ENCODE measurements around the gene PHETA1. TPM values are rescaled to one million over a fixed set of nuclear protein-coding genes. Genes with fewer than 3 reads are reported as not detected.

The PHETA1 gene
- total and polyA plus RNA-seq, 2 of the 13 experiments (the other 11 are each of a cell fraction or from before 2014, with no cell fraction given) = 11.3 to 20.8 TPM

DNA sequence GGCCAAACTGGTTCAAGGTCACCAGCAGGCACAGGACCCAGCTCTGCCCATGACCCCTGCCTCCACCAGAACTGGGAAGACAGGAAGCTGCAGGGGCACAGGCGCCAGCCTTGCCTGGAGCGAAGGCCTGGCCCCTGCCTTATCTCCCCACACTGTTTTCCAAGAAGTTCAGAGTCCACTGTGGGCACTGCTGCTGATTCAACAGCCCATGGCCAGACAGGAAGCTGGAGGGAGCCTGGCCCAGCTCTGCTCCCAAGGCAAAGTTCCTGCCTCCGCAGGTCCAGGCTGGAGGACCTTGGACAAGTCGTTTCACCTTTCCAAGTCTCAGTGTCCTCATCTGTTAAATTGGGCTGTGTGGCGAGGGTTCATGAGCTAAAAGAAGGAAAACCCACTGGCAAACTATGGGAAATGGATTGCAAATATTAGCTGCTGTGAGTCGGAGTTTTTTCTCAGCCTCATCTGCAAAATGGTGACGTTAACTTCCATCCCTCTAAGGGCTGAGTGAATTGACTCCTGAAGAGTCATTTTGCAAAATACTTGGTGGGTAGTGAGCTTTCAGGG lies 1.2 kb downstream of the PHETA1 start (continued):
- TF ChIP-seq SAP130 (CRISPR knock-in tag; IDR thresholded peaks at IDR 0.05; ENCODE audit: low read depth) (peak; percentile 88), HNRNPLL (IDR thresholded peaks at IDR 0.05; ENCODE audit: low read depth, low read length, poor library complexity, severe bottlenecking) (no peak), GABPA (IDR thresholded peaks at IDR 0.05; ENCODE audit: low read depth, low read length) (no peak), GABPA (CRISPR knock-in tag; IDR thresholded peaks at IDR 0.05; ENCODE audit: low read depth) (peak; percentile 75), ZFP37 (CRISPR knock-in tag; IDR thresholded peaks at IDR 0.05; ENCODE audit: borderline replicate concordance) (no peak; the same call in 1 of the 2 replicates), REPIN1 (CRISPR knock-in tag; IDR thresholded peaks at IDR 0.05; ENCODE audit: borderline replicate concordance, low read depth) (no peak), KDM6A (CRISPR knock-in tag; IDR thresholded peaks at IDR 0.05; ENCODE audit: low read depth) (peak; percentile 97), ZNF180 (CRISPR knock-in tag; IDR thresholded peaks at IDR 0.05; ENCODE audit: borderline replicate concordance, low read depth) (no peak), GATA4 (IDR thresholded peaks at IDR 0.05; ENCODE audit: borderline replicate concordance, low read depth) (peak; percentile 89; the same call in 1 of the 2 replicates), ZNF33A (CRISPR knock-in tag; IDR thresholded peaks at IDR 0.05; ENCODE audit: borderline replicate concordance) (no peak; the same call in 1 of the 2 replicates), ZNF557 (CRISPR knock-in tag; IDR thresholded peaks at IDR 0.05) (no peak), HOXA5 (CRISPR knock-in tag; IDR thresholded peaks at IDR 0.05) (0 out of 2 replicates have a peak, but pooled peaks have one; percentile 72), ZZZ3 (CRISPR knock-in tag; IDR thresholded peaks at IDR 0.05; ENCODE audit: borderline replicate concordance) (peak; percentile 50; the same call in 1 of the 2 replicates), ZNF790 (CRISPR knock-in tag; IDR thresholded peaks at IDR 0.05; ENCODE audit: borderline replicate concordance) (no peak), ZMYM2 (CRISPR knock-in tag; IDR thresholded peaks at IDR 0.05) (peak; percentile 76; the same call in 1 of the 2 replicates), TBL1XR1 (IDR thresholded peaks at IDR 0.05; ENCODE audit: borderline replicate concordance, low read length, partially characterized antibody) (peak; percentile 87), EP300 (IDR thresholded peaks at IDR 0.05; ENCODE audit: low read depth in 2 of 2, low read length in 2 of 2) (peak; percentile 74 to 87; a peak in 3 of 4 replicates), EP300 (CRISPR knock-in tag; IDR thresholded peaks at IDR 0.05; ENCODE audit: borderline replicate concordance) (peak; percentile 92), ZNF317 (CRISPR knock-in tag; IDR thresholded peaks at IDR 0.05) (peak; percentile 80), RCOR2 (CRISPR knock-in tag; IDR thresholded peaks at IDR 0.05) (peak; percentile 99), ZNF724P (CRISPR knock-in tag; IDR thresholded peaks at IDR 0.05; ENCODE audit: borderline replicate concordance) (no peak), ZNF234 (CRISPR knock-in tag; conservative IDR thresholded peaks at IDR 0.05) (no peak)
- TF ChIP-seq, protein P1, sequence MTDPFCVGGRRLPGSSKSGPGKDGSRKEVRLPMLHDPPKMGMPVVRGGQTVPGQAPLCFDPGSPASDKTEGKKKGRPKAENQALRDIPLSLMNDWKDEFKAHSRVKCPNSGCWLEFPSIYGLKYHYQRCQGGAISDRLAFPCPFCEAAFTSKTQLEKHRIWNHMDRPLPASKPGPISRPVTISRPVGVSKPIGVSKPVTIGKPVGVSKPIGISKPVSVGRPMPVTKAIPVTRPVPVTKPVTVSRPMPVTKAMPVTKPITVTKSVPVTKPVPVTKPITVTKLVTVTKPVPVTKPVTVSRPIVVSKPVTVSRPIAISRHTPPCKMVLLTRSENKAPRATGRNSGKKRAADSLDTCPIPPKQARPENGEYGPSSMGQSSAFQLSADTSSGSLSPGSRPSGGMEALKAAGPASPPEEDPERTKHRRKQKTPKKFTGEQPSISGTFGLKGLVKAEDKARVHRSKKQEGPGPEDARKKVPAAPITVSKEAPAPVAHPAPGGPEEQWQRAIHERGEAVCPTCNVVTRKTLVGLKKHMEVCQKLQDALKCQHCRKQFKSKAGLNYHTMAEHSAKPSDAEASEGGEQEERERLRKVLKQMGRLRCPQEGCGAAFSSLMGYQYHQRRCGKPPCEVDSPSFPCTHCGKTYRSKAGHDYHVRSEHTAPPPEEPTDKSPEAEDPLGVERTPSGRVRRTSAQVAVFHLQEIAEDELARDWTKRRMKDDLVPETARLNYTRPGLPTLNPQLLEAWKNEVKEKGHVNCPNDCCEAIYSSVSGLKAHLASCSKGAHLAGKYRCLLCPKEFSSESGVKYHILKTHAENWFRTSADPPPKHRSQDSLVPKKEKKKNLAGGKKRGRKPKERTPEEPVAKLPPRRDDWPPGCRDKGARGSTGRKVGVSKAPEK (CRISPR knock-in tag; IDR thresholded peaks at IDR 0.05; ENCODE audit: borderline replicate concordance) = peak; percentile 74; the same call in 1 of the 2 replicates
- TF ChIP-seq, protein P2, sequence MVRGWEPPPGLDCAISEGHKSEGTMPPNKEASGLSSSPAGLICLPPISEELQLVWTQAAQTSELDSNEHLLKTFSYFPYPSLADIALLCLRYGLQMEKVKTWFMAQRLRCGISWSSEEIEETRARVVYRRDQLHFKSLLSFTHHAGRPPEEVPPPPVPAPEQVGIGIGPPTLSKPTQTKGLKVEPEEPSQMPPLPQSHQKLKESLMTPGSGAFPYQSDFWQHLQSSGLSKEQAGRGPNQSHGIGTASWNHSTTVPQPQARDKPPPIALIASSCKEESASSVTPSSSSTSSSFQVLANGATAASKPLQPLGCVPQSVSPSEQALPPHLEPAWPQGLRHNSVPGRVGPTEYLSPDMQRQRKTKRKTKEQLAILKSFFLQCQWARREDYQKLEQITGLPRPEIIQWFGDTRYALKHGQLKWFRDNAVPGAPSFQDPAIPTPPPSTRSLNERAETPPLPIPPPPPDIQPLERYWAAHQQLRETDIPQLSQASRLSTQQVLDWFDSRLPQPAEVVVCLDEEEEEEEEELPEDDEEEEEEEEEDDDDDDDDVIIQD (CRISPR knock-in tag; IDR thresholded peaks at IDR 0.05; ENCODE audit: low read depth) = peak; percentile 56
- TF ChIP-seq, protein P3, sequence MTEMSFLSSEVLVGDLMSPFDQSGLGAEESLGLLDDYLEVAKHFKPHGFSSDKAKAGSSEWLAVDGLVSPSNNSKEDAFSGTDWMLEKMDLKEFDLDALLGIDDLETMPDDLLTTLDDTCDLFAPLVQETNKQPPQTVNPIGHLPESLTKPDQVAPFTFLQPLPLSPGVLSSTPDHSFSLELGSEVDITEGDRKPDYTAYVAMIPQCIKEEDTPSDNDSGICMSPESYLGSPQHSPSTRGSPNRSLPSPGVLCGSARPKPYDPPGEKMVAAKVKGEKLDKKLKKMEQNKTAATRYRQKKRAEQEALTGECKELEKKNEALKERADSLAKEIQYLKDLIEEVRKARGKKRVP (CRISPR knock-in tag; IDR thresholded peaks at IDR 0.05) = peak in 1 of 2 experiments; percentile 81; a peak in 2 of 4 replicates
